ENCODE measurements around the gene LRRC19.

The LRRC19 gene

GRCh38 chr9:26955921-26956859 is 49.3 kb downstream of the LRRC19 start, which contains the start of gene IFT74:
IFT74 (plus strand) TSS chr9:26956412; CDS start chr9:26961968, 5,556 bp downstream.
- peak; percentile 93 for DNase-seq (ENCODE audit: low spot score)

- DNase-seq (ENCODE audit: low spot score) = no peak
These were observed 50.1 kb downstream of the LRRC19 start for GRCh38 chr9:26955222-26955903.

- peak; percentile 33 for DNase-seq (ENCODE audit: low spot score)
These were observed 51.4 kb downstream of the LRRC19 start for GRCh38 chr9:26954050-26954508.

- DNase-seq (ENCODE audit: low spot score) = no peak
These were observed 53.7 kb downstream of the LRRC19 start for GRCh38 chr9:26951794-26952193.

DNA sequence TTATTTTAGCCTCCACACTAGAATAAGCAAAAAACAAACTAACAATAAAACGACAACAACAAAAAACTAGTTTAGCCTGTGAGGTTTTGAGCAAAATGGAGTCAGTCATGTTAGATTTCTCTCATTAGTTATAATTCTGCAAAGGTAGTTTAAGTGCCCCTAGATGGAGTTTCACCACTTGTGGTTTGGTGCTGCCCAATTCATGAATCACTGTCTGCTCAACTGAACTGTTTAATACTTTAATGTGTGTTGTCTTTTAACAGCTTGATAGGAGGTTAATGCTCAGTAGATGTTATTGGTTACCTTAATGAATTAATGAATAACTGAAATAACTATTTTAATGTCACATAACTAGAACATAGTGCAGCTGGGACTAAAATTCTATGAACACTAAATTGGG is 55.0 kb downstream of the LRRC19 start:
- DNase-seq (ENCODE audit: low spot score) = no peak

- DNase-seq (ENCODE audit: low spot score) = no peak
These were observed 55.8 kb downstream of the LRRC19 start for GRCh38 chr9:26949637-26950069.

DNA sequence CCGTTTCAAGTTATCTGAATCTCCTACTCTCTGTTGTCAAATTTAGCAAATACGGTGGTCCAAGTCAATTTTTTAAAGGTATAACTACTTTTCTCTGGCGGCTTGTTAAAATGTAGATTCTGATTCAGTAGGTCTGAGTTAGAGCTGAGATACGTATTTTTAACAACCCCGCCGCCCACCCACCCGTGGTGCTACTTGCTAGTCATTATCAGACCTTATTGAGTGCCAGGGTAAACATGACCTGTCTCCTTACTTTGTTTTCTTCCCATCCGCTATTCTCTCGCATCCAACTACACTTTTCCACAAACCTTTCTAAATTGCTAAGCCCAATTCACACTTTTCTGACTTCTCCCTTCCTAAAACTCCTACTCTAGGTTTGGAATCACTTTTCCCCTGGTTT is 57.7 kb downstream of the LRRC19 start:
- no peak for DNase-seq (ENCODE audit: low spot score)

DNA sequence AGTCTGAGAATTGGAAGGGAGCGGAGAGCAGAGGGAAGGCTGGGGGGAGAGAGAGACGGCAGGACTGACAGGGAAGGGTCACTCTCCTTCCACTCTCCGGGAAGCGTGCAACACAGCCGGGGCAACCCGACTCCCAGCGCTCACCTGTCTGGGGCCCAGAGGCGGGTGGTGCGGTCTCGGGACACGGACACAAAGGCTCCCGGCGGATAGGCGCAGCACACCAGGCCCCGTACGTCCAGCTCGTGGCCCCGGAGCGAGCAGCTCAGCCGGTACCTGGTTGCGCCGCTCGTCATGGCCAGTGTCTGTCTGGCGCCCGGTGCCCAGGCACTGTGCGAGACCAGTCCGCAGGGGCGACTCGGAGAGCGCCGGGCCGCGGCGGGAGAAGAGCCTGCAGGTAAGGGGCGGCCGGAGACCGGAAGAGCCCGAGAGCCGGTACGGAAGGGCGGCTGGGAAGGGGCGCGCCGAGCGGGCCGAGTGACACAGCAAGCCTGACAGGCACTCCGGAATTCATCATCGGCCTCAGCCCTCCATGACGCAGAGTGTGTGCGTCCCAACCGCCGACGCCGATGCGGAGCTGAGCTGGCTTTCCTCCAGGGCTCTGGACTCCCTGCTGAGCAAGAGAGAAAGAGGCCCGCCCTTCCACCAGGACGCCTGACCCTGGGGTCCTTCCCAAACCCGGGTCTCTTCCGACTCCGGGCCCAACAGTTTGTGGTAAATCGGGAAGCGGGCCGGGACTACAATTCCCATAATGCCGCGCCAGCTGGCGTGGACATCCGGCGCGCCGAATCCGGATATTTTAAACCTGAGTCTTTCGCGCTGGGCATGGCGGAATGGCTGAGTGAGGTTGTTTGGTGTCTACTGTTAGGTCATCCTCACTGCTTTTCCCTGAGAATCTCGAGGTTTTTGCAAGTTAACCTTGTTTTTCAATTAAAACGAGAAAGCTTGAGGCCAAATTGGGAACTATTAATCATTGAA is 58.4 kb downstream of the LRRC19 start, which contains the start of gene PLAA:
PLAA (minus strand) TSS at position 490 of the 975 bp plus-strand sequence; CDS start at position 293, 197 bp downstream.
- peak; percentile 80 for DNase-seq (ENCODE audit: low spot score)

GRCh38 chr9:26945591-26945990 is 59.9 kb downstream of the LRRC19 start:
- DNase-seq (ENCODE audit: low spot score) = no peak
